Central memory CD4-positive, alpha-beta T cell (primary cell): ENCODE data around the gene RYK.
"Not testable (repeated sequence)": the region's sequence is repeated elsewhere in the genome, so short reads cannot be mapped to it uniquely, and the experiment has no call there.

ENCODE experiments used
- DNase-seq: peaks from one replicate; pipeline ENCODE4 v3.0.0; 2022

Gene RYK

DNA sequence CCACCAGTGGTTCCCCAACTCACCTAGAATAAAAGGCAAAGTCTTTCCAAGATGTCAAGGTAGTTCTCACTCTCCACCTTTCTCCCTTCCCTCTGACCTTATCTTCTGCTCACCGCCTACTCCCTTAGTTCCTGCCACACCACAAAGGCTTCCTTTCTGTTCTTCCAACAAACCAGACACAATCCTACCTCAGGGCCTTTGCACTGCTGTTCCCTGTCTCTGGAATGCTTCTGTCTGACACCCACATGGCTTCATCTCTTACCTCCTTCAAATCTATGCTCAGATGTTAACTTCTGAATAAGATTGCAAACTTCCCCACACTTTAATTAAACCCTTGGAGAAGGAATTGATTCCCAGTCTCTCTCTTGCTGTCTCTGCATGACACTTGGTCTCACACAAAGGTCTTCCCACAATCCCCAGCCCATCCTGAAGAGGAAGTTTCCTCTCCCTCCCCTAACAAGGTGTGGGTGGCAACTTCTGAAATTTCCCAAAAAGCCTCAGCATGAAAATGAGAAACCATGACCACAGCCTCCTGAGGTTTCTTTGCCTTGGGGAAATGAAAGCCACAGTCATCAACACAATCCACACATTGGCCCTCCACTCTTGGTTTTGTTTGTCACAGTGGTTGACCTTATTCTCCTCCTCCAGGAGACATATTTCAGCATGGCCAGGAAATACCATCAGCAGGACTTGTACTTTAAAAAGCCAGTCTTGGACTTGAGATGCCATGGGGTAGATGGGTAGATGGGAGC lies 3.0 kb upstream of the RYK start:
- DNase-seq = no peak

DNA sequence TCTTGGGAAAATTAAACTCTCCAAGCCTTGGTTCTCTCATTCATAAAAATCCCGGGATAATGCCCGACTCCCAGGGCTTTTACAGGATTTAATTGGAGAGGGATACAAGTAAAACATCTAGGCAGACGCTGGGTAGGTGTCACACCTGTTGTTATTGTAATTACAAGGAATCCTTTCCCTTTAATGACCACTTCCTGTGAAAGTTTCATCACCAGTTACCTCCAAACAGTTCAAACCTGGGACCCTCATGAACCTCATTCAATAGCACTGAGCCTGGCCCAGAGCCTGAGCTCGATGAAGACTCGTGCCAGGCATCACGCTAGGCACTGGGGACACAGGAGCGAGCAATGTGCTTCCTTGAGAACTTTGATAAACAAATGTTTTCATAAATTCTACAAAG lies 2.1 kb upstream of the RYK start:
- DNase-seq = no peak

DNA sequence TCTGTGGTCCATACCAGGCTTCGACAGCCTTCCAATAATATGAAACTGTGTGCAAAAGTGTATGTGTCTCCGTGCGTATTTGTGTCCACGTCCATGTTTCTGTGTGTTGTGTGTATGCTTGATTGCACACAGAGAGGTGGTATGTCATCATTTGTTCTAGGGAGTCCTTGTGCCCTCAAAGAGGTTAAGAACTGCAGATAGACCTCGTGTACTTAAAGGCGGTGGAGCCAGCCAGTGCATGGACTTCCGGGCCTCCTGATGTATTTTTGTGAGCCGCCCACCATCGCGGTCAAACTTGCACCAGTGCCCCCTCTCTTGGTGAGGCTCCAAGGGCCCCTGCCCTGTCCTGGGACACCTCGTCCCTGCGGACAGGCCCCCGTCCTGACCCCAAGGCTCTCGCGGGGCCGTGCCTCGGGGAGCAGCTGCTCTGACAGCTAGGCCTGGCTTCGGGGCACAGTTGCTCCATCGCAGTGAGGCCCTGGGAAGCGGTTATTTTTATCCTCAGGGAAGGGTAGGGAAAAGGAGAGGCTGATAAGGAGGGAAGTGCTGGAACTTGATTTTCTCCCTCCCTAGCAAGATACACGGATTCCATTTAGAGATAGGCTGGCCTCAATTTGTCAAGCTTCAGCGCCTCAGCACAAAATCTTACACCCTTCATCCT lies 1.2 kb upstream of the RYK start:
- no peak for DNase-seq

DNA sequence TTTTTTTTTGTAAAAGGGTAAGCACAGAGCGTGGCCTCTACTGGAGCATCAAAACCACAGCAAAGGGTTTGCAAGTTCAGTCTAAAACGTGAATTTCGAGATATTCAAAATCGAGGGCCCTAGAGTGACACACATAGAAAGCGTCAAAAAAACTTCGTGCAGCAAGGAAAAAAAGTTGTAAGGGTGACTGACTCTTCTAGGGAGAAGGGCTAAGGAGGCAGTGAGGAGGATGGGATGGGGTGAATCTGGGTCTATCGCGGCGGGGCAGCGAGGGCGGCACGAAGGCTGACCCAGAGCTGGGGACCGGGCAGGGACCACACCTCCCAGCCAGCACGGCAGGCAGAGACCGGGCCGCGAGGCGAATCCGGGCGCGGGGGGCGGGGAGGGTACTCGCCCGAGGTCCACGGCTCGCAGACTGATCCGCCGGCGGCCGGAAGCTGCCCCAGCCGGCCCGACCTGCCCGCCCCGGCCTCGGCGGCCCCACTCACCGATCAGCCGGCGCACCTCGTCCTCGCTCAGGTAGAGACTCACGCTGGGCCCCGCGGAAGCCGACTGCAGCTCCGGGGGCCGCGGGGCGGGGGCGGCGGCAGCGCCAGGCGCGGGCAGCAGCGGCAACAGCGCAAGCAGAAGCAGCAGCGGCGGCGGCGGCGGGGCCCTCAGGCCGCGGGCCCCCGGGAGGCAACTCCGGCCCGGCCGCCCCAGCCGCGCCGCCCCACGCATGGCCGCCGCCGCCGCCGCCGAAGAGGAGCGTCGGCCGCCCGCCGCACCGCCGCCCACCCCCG lies 533 bp downstream of the RYK start:
- DNase-seq = peak; percentile 37

DNA sequence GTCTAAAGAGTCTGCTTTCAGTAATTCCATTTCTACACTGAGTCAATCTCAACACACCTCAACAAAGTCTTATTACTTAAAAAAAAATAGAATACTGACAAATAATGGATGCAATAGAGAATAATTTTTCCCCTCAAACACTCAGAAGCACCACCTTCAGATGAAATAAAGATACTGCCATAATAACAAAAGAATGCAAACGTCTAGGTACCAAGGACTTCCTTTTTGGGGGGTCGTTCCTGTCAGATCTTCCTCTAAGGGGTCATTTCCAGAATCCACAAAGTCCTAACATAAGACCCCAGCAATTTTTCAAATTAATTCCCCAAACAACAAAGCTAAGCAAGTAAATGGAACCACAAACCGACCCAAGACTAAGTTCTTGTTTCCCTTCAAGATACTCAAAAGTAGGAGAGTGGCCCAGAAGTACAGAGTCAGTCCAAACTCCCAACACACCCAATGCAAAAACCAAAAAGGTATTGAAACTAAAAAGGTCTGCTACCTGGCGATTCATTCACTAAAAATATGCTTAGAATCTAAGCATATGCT lies 1.3 kb downstream of the RYK start:
- DNase-seq = peak; percentile 6

DNA sequence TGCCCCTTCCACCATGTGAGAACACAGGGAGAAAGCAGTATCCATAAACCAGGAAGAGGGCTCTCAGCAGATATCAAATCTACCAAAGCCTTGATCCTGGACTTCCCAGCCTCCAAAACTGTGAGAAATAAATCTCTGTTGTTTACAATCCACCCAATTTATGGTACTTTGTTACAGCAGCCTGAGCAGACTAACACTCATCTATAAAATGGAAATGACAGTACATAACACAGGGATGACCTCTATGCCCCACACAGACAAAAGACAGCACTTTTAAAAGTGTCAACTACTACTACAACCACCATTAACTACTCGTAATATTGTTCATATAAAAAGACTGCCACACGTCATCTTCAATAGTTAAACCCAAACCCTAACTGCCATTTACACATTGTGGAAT lies 5.7 kb downstream of the RYK start:
- DNase-seq = no peak

DNA sequence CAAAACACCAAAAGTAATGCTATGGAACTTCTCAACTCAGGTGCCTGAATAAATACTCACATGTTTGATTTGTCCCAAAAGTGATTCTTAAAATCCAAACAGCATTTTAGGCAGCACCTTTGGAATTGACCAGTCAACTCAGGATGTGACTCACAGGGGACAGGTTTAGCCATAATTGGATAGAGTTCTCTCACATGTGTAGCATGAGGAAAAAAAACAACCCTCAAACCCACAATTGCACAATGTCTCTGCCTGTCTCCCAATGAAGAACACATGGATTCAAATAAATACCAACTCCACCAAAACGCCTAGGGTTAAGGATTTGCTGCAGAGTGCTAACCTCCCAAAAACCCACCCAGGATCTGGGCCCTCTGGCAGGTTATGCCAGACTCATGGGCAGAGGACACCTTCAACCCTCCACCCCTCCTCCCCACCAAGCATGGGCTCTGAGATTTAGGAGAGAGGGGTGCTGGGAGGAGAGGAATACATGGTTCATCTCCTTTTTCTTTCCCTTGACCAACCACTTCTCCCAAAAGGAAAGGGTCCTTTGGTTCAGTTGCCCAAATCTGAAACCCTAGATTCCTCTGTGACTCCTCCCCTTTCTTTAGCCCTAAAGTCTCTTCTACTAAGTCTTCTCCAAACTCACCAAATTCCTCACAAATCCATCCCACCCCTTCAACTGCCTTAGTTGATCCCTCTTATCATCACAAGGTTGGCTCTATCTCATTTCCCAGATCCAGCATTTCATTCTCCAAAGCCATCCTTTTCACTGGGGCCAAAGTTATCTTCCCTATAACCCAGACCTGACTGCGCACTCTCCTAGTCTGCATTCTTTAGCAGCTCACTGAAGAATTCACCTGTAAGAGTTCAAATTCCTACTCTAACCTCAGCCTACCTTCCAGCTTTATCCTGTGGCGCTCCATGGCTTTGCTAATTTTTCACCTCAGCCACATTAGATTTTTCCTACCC lies 7.7 kb downstream of the RYK start:
- DNase-seq = no peak

DNA sequence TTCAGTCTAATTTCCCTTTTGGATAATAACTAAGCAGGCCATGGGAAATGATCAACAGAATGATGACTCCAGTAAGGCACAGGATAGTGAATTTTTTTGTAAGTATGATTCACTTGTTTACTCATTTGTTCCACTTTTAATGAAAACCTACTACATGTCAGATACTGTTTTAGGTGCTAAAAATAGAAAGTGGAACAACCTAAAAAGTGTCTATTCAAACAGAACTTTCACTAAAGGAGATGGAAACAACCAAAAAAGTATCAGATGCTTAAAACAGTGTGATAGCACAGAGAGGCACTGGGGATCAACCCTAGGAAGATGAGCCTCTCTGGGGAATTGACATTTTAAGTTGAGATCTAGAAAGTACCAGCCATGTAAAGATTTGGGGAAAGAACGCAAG lies 11.1 kb downstream of the RYK start:
- no peak for DNase-seq

DNA sequence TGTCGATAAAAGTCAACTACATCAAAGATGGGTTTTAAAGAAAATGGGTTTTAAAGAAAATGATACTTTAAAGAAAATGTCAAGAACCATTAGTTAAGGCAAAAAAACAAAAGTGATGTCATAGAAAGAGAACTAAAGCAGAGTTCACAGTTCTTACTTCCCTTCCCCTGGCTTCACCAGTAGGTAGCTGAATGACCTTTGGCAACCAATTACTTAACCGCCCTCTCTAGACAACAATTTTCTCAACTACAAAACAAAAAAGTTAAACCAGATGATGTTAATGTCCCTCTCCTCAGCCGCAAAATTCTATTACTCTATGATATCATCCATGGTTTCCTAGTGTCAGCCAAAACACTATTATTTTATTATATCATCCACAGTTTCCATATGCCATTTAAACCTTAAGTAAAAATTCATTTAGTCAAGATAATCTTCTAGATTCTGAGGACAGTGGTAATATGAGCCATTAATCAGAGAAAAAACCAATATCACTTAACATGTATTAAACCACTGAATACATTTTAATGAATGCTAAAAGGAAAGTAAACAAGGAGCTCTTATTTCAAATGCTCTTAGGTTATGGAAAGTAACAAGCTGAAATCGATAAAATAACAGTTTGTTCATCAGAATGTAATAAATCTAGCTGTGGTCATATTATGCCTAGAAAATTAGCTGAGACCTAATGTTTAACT lies 13.1 kb downstream of the RYK start:
- no peak for DNase-seq

DNA sequence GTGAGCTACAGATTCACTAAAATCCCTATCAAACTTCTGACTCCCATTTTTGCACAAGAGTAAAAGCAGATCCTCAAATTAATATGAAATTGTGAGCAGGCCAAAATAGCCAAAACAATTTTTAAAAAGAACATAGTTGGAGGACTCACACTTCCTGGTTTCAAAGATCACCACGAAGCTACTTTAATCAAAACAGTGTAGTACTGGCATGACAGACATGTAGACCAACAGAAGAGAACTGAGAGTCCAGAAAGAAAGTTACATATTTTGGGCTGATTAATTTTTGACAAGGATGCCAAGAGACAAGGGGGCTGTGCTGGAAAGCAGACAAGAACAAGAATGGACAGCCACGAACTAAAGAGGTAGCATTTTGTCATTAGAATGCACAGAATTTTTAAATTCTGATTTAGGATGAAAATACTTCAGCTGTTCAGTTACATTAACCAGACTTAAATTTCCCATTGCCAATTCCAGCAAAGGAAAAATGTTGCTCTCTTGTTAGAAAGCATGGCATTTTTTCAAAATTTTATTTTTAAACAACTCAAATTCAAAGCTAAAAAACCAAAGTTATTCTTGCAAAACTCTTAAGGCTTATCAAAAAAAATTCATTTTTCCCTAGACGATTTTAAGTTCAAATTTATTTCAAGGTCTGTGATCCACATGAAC lies 14.0 kb downstream of the RYK start:
- no peak for DNase-seq

DNA sequence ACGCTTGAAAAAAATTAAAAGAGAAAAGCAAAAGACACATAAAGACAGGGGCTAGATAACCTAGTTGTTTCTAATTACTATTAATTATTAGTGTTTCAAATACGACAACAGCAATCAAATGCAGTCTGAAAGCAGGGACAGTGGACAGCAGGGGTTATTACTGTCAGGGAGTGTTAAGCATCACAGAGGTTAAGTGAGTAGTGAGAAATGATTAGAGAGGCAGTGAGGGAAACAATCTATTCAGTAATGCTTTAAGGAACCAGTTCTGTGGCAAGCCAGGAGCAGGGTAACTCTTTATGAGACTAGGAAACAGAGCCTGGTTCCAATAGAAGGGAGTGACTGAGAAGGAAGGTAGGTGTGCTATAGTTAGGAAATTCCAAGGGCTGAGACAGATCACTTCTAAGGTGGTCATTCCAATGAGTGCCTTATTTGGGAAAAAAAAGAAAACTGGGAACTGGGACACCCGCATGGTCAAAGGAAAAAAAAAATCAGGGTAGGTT lies 15.0 kb downstream of the RYK start:
- no peak for DNase-seq

DNA sequence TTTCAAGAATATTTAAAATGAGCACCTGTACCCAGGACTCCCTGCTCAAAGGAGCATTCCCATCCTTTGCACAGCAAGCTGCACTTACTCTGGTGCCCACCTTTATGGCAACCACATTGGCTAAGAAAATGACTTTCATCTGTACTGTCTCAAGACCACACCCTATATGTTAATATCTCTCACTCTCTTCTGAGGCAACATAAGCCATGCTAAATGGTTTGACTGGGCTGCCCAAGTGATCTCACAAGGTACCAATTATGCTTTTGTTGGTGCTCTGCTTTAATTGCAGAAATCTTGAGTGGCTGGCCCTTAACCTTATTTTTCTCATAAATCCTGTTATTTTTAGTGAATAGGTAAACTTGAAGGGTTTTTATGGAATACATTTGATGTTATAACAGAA lies 17.7 kb downstream of the RYK start:
- no peak for DNase-seq

DNA sequence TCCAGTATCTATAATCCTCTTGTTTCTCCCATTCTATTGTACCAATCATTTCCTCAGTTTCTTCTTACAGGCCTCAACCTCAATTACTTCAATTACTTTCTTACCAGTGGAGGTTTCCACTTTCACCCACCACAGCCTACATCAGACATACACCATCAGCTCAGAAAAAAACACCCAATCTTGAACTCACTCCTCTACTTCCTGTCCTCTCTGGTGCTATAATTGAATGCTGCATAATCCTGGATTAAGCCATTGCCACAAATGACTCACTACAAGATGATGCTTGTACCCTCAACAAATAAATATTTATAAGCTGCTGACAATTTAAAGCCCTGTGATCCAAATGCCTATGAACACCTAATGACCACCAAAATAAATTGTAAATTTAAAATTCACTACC lies 18.5 kb downstream of the RYK start:
- no peak for DNase-seq

DNA sequence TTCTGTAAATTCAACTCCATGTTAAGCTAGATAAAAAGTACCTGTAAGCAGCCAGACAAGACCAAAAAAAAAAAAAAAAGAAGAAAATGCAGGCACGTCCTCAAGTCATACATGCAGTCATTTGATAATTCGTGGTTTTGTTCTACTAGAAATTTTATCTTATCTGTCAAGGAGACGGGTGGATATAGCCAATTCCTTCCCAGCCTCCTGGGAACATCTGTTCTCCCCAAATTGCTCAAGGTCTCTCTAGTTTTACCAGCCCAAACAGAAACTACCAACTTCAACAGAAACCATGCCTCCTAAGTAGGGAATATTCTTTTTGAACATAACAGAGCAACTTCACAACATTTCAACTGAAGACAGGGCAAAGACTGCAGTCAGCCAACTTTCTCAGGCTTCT lies 19.5 kb downstream of the RYK start:
- DNase-seq = no peak

DNA sequence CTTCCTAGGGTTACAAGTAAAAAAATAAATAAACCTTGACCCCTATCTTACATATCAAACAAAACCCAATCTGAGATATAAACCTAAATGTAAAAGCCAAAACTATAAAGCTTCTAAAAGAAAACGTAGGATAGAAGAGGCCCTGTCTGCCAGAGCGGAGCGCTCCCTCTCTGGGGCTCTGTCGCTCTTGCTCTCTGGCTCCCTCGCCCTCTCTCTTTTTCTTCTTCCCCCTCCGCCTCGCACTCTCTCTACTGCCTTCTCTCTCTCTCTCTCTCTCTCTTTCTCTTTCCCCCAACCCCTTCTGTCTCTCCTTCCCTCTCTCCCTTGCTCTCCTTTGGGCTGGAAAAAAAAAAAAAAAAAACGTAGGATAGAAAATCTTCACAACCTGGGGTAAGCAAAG lies 21.6 kb downstream of the RYK start:
- no peak for DNase-seq

DNA sequence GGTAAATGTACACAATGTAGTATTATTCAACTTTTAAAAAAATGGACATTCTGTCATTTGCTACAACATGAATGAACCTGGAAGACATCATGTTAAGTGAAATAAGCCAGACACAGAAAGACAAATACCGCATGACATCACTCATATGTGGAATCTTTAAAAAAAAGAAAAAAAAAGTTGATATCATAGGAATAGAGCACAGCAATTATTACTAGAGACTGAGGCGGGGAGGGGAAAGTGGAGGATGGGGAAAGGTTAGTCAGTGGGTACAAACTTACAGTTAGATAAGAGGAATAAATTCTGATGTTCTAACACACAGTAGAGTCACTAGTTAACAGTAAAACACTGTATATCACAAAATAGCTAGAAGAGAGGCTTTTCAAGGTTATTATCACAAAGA lies 22.2 kb downstream of the RYK start:
- DNase-seq = no peak

DNA sequence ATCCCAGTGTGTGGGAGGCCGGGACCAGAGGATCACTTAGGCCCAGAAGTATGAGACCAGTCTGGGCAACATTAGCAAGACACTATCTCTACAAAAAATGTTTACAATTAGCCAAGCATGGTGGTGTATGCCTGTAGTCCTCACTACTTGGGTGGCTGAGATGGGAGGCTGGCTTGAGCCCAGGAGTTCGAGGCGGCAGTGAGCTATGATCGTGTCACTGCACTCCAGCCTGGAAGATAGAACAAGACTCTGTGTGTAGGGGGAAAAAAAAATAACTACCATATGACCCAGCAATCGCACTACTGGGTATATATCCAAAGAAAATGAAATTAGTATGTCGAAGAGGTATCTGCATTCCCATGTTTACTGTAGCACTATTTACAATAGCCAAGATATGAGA lies 22.6 kb downstream of the RYK start:
- no peak for DNase-seq

DNA sequence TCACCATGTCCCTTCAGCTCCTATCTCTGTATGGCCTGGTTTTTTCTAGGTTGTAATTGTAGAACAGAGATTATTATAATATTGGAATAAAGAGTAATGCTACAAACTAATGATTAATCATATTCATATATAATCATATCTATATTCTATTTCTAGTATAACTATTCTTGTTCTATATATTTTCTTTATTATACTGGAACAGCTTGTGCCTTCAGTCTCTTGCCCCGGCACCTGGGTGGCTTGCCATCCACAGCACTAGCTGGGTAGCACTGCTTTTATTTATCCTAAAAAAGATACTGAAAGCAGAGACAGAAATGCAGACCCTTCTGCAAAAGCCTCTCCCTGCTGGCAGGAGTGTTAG lies 25.9 kb downstream of the RYK start:
- DNase-seq = not testable (repeated sequence)

DNA sequence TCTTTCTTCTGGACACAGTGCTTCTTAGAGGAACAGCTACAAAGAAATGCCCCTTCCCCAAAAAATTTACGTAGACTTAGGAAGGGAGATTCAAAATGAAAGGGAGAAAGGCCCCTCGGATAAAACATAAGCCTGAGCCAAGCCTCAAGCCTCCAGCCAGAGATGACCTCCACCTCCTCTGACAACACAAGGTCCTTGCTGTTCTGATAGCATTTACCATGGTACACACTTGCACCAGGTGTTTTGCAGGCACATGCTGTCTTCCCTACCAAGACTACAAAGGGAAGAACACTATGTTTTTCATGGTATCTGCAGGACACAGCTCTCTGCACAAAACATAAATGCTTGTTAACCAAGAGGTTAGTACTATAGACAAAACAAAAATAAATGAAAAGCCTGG lies 27.8 kb downstream of the RYK start:
- no peak for DNase-seq

DNA sequence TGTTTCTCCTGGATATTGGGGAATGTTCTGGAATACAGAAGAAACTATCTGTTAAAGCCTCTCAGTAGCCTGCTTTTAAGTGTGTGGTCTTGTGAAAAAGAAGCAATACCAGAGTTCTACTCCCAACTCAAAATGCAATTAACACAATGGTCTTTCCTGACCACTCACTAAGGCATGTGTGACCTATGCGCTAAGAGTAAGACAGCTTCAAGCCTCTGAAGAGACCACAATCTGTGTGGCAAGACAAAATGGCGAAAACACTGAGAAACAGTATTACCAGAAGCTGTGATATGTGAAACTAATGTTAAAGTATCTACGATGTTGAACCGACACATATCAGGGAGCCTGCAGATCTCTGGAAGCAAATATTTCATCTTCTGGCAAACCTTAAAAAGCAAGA lies 33.8 kb downstream of the RYK start:
- DNase-seq = no peak

DNA sequence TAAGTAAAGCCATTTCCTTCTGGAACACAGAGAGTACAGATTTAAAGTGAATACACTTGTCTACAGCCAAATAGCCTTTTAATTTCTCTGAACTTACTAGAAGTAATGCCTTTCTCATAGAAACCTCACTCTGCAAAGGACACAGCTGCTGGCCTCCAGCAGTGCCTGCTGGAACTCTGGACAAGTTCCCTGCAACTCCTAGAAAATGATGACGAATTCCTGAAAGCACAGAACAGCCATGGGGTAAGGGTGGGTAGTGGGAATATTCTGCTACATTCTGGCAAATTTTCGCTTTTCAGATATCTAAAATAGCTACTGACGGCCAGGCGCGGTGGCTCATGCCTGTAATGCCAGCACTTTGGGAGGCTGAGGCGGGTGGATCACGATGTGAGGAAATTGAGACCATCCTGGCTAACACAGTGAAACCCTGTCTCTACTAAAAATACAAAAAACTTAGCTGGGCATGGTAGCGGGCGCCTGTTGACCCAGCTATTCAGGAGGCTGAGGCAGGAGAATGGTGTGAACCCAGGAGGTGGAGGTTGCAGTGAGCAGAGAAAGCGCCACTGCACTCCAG lies 34.4 kb downstream of the RYK start:
- no peak for DNase-seq
